ENCODE results near the gene ZNF184. TPM values are rescaled to one million over a fixed set of nuclear protein-coding genes. Genes with fewer than 3 reads are reported as not detected.

The ZNF184 gene
- total and polyA plus RNA-seq, 8 donors: 1.8 to 21.0 (median 4.5) TPM; not detected in 1

DNA sequence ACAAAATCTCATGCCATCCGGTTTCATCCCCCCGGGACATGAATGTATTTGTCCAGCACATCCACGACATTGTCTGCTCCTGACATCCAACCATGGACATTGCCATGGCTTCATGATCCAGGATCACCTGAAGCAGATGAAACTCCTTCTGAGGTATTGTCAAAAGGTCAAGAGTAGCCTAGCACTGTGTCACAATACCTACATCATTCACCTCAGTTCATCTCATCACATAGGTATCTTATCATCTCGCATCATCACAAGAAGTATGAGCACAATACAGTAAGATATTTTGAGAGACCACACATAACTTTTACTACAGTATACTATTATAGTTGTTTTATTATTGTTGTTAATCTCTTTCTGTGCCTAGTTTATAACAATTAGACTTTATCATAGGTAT lies 33.5 kb downstream of the ZNF184 start:
- 96 to 99% (median 96%) methylated on average over 4 of the region's 4 CpGs for WGBS, 5 donors
- DNase-seq: no peak

DNA sequence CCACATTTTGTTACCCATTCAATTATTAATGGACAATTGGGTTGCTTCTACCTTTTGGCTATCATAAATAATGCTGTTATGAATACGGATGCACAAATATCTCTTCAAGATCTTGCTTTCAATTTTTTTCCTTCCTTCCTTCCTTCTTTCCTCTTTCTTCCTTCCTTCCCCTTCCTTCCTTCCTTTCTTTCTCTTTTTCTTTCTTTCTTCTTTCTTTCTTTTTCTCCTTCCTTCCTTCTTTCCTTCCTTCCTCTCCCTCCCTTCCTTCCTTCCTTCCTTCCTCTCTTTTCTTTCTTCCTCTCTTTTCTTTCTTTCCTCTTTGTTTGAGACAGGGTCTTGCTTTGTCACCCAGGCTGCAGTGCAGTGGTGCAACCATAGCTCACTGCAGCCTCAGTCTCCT lies 39.2 kb downstream of the ZNF184 start:
- no peaks in the 10 kb centered on the region for H3K27me3 ChIP-seq
- intact Hi-C loops (cut with DNase I; ENCODE audit: low total_unique reads): no loop called here
- H3K4me3 ChIP-seq: no peak overlapping the region
- H3K36me3 ChIP-seq: no peaks in the 10 kb centered on the region
- peaks cover 3 to 57% (median 21%) of the 10 kb centered on the region in 4 donors for H3K9me3 ChIP-seq
- WGBS, 5 donors: 71 to 92% (median 88%) methylated on average over 1 of the region's 1 CpG
- DNase-seq: no peak
- no peaks in the 10 kb centered on the region for H3K4me1 ChIP-seq
- TF ChIP-seq, protein P1, sequence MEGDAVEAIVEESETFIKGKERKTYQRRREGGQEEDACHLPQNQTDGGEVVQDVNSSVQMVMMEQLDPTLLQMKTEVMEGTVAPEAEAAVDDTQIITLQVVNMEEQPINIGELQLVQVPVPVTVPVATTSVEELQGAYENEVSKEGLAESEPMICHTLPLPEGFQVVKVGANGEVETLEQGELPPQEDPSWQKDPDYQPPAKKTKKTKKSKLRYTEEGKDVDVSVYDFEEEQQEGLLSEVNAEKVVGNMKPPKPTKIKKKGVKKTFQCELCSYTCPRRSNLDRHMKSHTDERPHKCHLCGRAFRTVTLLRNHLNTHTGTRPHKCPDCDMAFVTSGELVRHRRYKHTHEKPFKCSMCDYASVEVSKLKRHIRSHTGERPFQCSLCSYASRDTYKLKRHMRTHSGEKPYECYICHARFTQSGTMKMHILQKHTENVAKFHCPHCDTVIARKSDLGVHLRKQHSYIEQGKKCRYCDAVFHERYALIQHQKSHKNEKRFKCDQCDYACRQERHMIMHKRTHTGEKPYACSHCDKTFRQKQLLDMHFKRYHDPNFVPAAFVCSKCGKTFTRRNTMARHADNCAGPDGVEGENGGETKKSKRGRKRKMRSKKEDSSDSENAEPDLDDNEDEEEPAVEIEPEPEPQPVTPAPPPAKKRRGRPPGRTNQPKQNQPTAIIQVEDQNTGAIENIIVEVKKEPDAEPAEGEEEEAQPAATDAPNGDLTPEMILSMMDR (IDR thresholded peaks at IDR 0.05): no peak
- TF ChIP-seq POLR2AphosphoS5 (IDR thresholded peaks at IDR 0.05): no peak
- no peak for TF ChIP-seq EP300 (IDR thresholded peaks at IDR 0.05)
- no peak for TF ChIP-seq POLR2A (IDR thresholded peaks at IDR 0.05)
- no peak overlapping the region for H3K27ac ChIP-seq

More for the DNA sequence above, 33.5 kb downstream of the ZNF184 start:
- intact Hi-C loops (cut with DNase I; ENCODE audit: low total_unique reads): no loop called here
- no peak overlapping the region for H3K27ac ChIP-seq
- H3K27me3 ChIP-seq: no peaks in the 10 kb centered on the region
- H3K4me3 ChIP-seq: no peak overlapping the region
- peaks cover 0 to 59% (median 21%) of the 10 kb centered on the region in 4 donors for H3K9me3 ChIP-seq
- no peak for TF ChIP-seq POLR2AphosphoS5 (IDR thresholded peaks at IDR 0.05)
- TF ChIP-seq, protein P1 (IDR thresholded peaks at IDR 0.05): no peak
- TF ChIP-seq EP300 (IDR thresholded peaks at IDR 0.05): no peak
- H3K36me3 ChIP-seq: no peaks in the 10 kb centered on the region
- no peaks in the 10 kb centered on the region for H3K4me1 ChIP-seq

DNA sequence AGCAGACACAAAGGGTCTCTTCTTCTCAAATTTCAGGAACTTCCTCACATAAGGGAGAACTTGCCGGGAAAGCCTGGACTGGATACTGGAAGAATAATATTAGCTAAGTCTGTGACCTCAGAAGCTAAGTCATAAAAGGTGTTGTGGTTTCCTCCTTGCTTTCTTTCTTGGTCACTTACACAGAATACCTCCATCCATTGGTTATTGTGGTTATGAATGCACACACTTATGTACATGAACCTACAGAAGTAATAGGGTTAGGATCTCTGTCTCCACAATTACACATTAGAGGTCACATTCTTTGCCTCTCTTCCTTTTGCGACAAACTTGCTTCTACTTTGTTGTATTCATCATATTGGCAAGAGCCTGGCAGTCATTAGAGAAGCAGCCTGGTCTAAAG lies 43.9 kb downstream of the ZNF184 start:
- no peaks in the 10 kb centered on the region for H3K27me3 ChIP-seq
- no peaks in the 10 kb centered on the region for H3K36me3 ChIP-seq
- no peak overlapping the region for H3K4me3 ChIP-seq
- no peak for DNase-seq
- TF ChIP-seq, protein P1 (IDR thresholded peaks at IDR 0.05): no peak
- TF ChIP-seq POLR2A (IDR thresholded peaks at IDR 0.05): no peak
- TF ChIP-seq POLR2AphosphoS5 (IDR thresholded peaks at IDR 0.05): no peak
- no peak for TF ChIP-seq EP300 (IDR thresholded peaks at IDR 0.05)
- H3K9me3 ChIP-seq: peaks cover 3 to 42% (median 12%) of the 10 kb centered on the region in 4 donors
- intact Hi-C loops (cut with DNase I; ENCODE audit: low total_unique reads): no loop called here
- WGBS, 5 donors: 77 to 86% (median 80%) methylated on average over 2 of the region's 2 CpGs
- H3K27ac ChIP-seq: no peak overlapping the region
- H3K4me1 ChIP-seq: no peaks in the 10 kb centered on the region

DNA sequence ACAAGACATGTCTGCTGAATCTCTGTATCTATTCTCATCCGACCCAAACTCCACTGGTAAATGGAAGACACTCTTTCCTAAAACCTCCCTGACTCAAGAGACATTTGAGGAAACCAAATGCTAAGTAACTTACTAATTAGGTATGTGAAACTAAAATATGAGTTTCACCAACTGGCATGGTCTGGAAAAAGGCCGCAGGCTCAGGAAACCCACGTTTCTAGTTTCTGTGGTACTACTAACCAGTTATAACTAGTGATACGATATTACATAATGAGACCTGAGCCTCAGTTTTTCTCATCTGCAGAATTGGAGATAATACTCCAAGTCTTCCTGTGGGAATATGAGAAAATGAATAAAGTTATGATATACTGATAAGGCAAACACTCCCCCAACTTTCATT lies 44.4 kb downstream of the ZNF184 start:
- no peaks in the 10 kb centered on the region for H3K36me3 ChIP-seq
- no peak overlapping the region for H3K27ac ChIP-seq
- no peak for DNase-seq
- no peak overlapping the region for H3K4me3 ChIP-seq
- H3K9me3 ChIP-seq: peaks cover 3 to 37% (median 12%) of the 10 kb centered on the region in 4 donors
- 81 to 85% (median 83%) methylated on average over 4 of the region's 4 CpGs for WGBS, 5 donors
- intact Hi-C loops (cut with DNase I; ENCODE audit: low total_unique reads): no loop called here
- no peaks in the 10 kb centered on the region for H3K27me3 ChIP-seq
- no peak for TF ChIP-seq POLR2AphosphoS5 (IDR thresholded peaks at IDR 0.05)
- no peak for TF ChIP-seq POLR2A (IDR thresholded peaks at IDR 0.05)
- TF ChIP-seq EP300 (IDR thresholded peaks at IDR 0.05): no peak
- TF ChIP-seq, protein P1 (IDR thresholded peaks at IDR 0.05): no peak
- H3K4me1 ChIP-seq: no peaks in the 10 kb centered on the region

Measured in stomach (tissue), 9 donors.